Measurements from ENCODE around the gene C19orf12.

The C19orf12 gene

GRCh38 chr19:29678484-29679106 lies 36.5 kb downstream of the C19orf12 start:
- Histone ChIP-seq H3K27me3 (ENCODE audit: control insufficient read depth, insufficient read depth, low read length) (no peaks in the 10 kb centered on the region), H3K36me3 (ENCODE audit: control insufficient read depth, insufficient read depth, low read length) (no peaks in the 10 kb centered on the region), H3K4me3 (ENCODE audit: low read length) (no peak overlapping the region), H3K9me3 (ENCODE audit: control insufficient read depth, low read length) (no peaks in the 10 kb centered on the region), H3K9ac (ENCODE audit: low read length) (no peak overlapping the region), H3K4me1 (ENCODE audit: control insufficient read depth, insufficient read depth, low read length) (peaks cover 6% of the 10 kb centered on the region)

GRCh38 chr19:29677001-29677817 lies 37.9 kb downstream of the C19orf12 start:
- no peaks in the 10 kb centered on the region for H3K9me3 ChIP-seq (ENCODE audit: control insufficient read depth, low read length)
- H3K9ac ChIP-seq (ENCODE audit: low read length): no peak overlapping the region
- H3K27me3 ChIP-seq (ENCODE audit: control insufficient read depth, insufficient read depth, low read length): no peaks in the 10 kb centered on the region
- no peaks in the 10 kb centered on the region for H3K36me3 ChIP-seq (ENCODE audit: control insufficient read depth, insufficient read depth, low read length)
- peaks cover 6% of the 10 kb centered on the region for H3K4me1 ChIP-seq (ENCODE audit: control insufficient read depth, insufficient read depth, low read length)
- no peak overlapping the region for H3K4me3 ChIP-seq (ENCODE audit: low read length)

GRCh38 chr19:29676586-29676985 lies 38.5 kb downstream of the C19orf12 start:
- Histone ChIP-seq H3K9me3 (ENCODE audit: control insufficient read depth, low read length) (no peaks in the 10 kb centered on the region), H3K9ac (ENCODE audit: low read length) (no peak overlapping the region), H3K36me3 (ENCODE audit: control insufficient read depth, insufficient read depth, low read length) (no peaks in the 10 kb centered on the region), H3K4me3 (ENCODE audit: low read length) (no peak overlapping the region), H3K4me1 (ENCODE audit: control insufficient read depth, insufficient read depth, low read length) (peaks cover 6% of the 10 kb centered on the region), H3K27me3 (ENCODE audit: control insufficient read depth, insufficient read depth, low read length) (no peaks in the 10 kb centered on the region)

- H3K27me3 ChIP-seq (ENCODE audit: control insufficient read depth, insufficient read depth, low read length): no peaks in the 10 kb centered on the region
- peaks cover 6% of the 10 kb centered on the region for H3K4me1 ChIP-seq (ENCODE audit: control insufficient read depth, insufficient read depth, low read length)
- H3K36me3 ChIP-seq (ENCODE audit: control insufficient read depth, insufficient read depth, low read length): no peaks in the 10 kb centered on the region
- no peak overlapping the region for H3K9ac ChIP-seq (ENCODE audit: low read length)
- H3K9me3 ChIP-seq (ENCODE audit: control insufficient read depth, low read length): no peaks in the 10 kb centered on the region
- H3K4me3 ChIP-seq (ENCODE audit: low read length): no peak overlapping the region
Measured at GRCh38 chr19:29675650-29676186, 39.3 kb downstream of the C19orf12 start.

GRCh38 chr19:29675120-29675649 lies 39.9 kb downstream of the C19orf12 start:
- H3K27me3 ChIP-seq (ENCODE audit: control insufficient read depth, insufficient read depth, low read length): no peaks in the 10 kb centered on the region
- no peaks in the 10 kb centered on the region for H3K9me3 ChIP-seq (ENCODE audit: control insufficient read depth, low read length)
- H3K9ac ChIP-seq (ENCODE audit: low read length): no peak overlapping the region
- peaks cover 6% of the 10 kb centered on the region for H3K4me1 ChIP-seq (ENCODE audit: control insufficient read depth, insufficient read depth, low read length)
- no peaks in the 10 kb centered on the region for H3K36me3 ChIP-seq (ENCODE audit: control insufficient read depth, insufficient read depth, low read length)
- H3K4me3 ChIP-seq (ENCODE audit: low read length): no peak overlapping the region

- peaks cover 6% of the 10 kb centered on the region for H3K4me1 ChIP-seq (ENCODE audit: control insufficient read depth, insufficient read depth, low read length)
- no peaks in the 10 kb centered on the region for H3K9me3 ChIP-seq (ENCODE audit: control insufficient read depth, low read length)
- no peak overlapping the region for H3K9ac ChIP-seq (ENCODE audit: low read length)
- no peaks in the 10 kb centered on the region for H3K36me3 ChIP-seq (ENCODE audit: control insufficient read depth, insufficient read depth, low read length)
- H3K27me3 ChIP-seq (ENCODE audit: control insufficient read depth, insufficient read depth, low read length): no peaks in the 10 kb centered on the region
- H3K4me3 ChIP-seq (ENCODE audit: low read length): no peak overlapping the region
Measured at GRCh38 chr19:29674374-29675119, 40.5 kb downstream of the C19orf12 start.

- no peaks in the 10 kb centered on the region for H3K9me3 ChIP-seq (ENCODE audit: control insufficient read depth, low read length)
- peaks cover 6% of the 10 kb centered on the region for H3K4me1 ChIP-seq (ENCODE audit: control insufficient read depth, insufficient read depth, low read length)
- H3K9ac ChIP-seq (ENCODE audit: low read length): no peak overlapping the region
- H3K27me3 ChIP-seq (ENCODE audit: control insufficient read depth, insufficient read depth, low read length): no peaks in the 10 kb centered on the region
- no peak overlapping the region for H3K4me3 ChIP-seq (ENCODE audit: low read length)
- no peaks in the 10 kb centered on the region for H3K36me3 ChIP-seq (ENCODE audit: control insufficient read depth, insufficient read depth, low read length)
Measured at GRCh38 chr19:29673451-29674371, 41.4 kb downstream of the C19orf12 start.

GRCh38 chr19:29672933-29673336 lies 42.1 kb downstream of the C19orf12 start:
- Histone ChIP-seq H3K4me3 (ENCODE audit: low read length) (no peak overlapping the region), H3K9me3 (ENCODE audit: control insufficient read depth, low read length) (no peaks in the 10 kb centered on the region), H3K27me3 (ENCODE audit: control insufficient read depth, insufficient read depth, low read length) (no peaks in the 10 kb centered on the region), H3K36me3 (ENCODE audit: control insufficient read depth, insufficient read depth, low read length) (no peaks in the 10 kb centered on the region), H3K9ac (ENCODE audit: low read length) (no peak overlapping the region), H3K4me1 (ENCODE audit: control insufficient read depth, insufficient read depth, low read length) (peaks cover 10% of the 10 kb centered on the region)

- no peak overlapping the region for H3K9ac ChIP-seq (ENCODE audit: low read length)
- no peaks in the 10 kb centered on the region for H3K27me3 ChIP-seq (ENCODE audit: control insufficient read depth, insufficient read depth, low read length)
- peaks cover 13% of the 10 kb centered on the region for H3K4me1 ChIP-seq (ENCODE audit: control insufficient read depth, insufficient read depth, low read length)
- H3K4me3 ChIP-seq (ENCODE audit: low read length): no peak overlapping the region
- H3K9me3 ChIP-seq (ENCODE audit: control insufficient read depth, low read length): no peaks in the 10 kb centered on the region
- H3K36me3 ChIP-seq (ENCODE audit: control insufficient read depth, insufficient read depth, low read length): no peaks in the 10 kb centered on the region
Measured at GRCh38 chr19:29672319-29672932, 42.6 kb downstream of the C19orf12 start.

- H3K9me3 ChIP-seq (ENCODE audit: control insufficient read depth, low read length): no peaks in the 10 kb centered on the region
- no peak overlapping the region for H3K4me3 ChIP-seq (ENCODE audit: low read length)
- peaks cover 13% of the 10 kb centered on the region for H3K4me1 ChIP-seq (ENCODE audit: control insufficient read depth, insufficient read depth, low read length)
- H3K9ac ChIP-seq (ENCODE audit: low read length): no peak overlapping the region
- no peaks in the 10 kb centered on the region for H3K36me3 ChIP-seq (ENCODE audit: control insufficient read depth, insufficient read depth, low read length)
- no peaks in the 10 kb centered on the region for H3K27me3 ChIP-seq (ENCODE audit: control insufficient read depth, insufficient read depth, low read length)
Measured at GRCh38 chr19:29671393-29672160, 43.5 kb downstream of the C19orf12 start.
